Nucleus accumbens (tissue), 56 donors: ENCODE data around the gene CABLES1.
"Not testable (repeated sequence)": the region's sequence is repeated elsewhere in the genome, so short reads cannot be mapped to it uniquely, and the experiment has no call there.

Source experiments
- DNase-seq, 56 donors: peaks; one replicate each; lab custom pipeline; 2025; lab: John Stamatoyannopoulos, UW

CABLES1 gene

DNA sequence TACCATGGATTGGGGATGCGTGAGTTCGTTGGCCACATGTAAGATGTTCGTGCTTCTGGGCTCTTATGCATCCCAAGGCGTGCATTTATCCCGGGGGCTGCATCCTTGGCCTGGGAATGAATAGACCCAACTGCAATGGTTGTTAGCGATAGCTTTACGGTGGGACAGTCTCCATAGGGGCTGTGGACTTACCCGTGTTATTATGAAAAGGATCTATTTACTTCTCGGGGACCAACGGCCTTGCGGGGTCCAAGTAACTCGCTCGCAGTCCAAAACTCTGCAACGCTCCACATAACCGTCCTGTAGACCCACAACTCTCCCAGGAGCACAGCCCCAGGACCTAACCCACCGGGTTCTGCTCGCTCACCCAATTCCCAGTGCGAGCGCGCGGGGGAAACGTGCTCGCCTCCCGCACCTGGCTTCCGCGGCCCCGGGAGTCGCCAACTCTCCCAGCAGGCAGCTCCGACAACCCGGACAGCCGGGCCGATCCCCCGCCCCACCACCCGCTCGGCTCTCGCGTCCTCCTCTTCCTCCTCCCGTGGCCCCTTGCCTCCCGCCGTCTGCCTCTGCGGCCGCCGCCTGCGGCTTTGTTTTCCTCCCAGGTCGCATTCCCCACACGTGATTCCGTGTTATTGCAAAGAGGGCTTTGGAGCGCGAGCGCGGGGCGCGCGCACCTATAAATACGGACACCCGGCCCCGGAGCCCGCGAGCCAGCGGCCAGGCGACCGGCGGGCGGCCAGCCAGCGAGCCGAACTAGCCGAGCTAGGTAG, at the start of gene CABLES1:
TSS of gene CABLES1 (plus strand) at position 706 of the 770 bp plus-strand sequence. CDS start 278 bp downstream, outside the sequence.
- peak in 54 of 56 donors; percentile 5 to 81 (median 49) for DNase-seq

DNA sequence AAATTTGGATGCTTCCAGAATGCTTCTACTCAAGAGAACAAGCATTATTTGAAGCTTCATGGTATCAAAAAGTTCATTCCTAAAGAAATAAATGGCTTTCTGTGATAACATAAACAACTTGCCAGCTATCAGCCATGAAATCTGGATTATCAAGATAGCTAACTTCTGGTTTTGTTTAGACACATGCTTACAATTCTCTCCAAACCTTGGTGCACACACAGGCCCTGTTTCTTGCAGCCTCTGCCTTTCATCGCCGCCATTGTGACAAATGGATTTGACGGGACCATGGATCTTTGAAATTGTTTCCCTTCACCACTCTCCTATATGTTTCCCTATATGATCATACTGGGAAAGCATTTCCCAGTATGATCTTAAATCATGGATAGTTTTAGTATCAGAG, 47.9 kb upstream of the CABLES1 start:
- DNase-seq, result no peak

DNA sequence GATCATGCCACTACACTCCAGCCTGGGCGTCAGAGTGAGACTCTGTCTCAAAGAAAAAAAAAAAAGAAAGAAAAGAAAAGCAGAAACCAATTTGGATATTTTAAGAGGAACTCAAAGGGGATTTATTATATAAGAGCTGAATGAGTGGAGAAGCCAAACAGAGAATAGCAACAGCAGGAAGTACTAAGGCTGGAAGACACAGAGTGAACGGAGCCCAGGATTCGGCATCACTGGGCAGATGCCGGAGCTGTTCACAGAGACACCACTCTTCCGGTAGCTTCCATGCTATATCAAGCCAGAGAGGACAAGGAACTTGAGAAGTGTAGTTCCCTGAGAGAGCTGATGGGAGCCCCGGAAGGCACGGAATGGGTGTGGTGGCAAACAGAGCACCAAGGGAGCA, 47.0 kb upstream of the CABLES1 start:
- no peak for DNase-seq

- DNase-seq, result not testable (repeated sequence)
These were observed 44.0 kb upstream of the CABLES1 start for GRCh38 chr18:23091017-23091993.

- no peak for DNase-seq
These were observed 43.2 kb upstream of the CABLES1 start for GRCh38 chr18:23092121-23092520.

- DNase-seq, result not testable (repeated sequence)
These were observed 42.2 kb upstream of the CABLES1 start for GRCh38 chr18:23093130-23093529.

DNA sequence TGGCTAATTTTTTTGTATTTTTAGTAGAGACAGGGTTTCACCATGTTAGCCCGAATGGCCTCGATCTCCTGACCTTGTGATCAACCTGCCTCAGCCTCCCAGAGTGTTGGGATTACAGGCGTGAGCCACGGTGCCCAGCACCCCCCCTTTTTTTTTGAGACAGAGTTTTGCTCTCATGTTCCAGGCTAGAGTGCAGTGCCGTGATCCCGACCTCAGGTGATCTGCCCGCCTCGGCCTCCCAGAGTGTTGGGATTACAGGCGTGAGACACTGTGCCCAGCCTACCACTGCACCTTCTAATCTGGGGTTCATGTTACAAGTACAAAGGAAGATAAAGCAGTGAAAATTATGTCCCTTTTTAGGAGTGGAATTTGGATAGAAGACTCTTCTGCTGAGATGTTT, 41.5 kb upstream of the CABLES1 start:
- DNase-seq, result no peak

DNA sequence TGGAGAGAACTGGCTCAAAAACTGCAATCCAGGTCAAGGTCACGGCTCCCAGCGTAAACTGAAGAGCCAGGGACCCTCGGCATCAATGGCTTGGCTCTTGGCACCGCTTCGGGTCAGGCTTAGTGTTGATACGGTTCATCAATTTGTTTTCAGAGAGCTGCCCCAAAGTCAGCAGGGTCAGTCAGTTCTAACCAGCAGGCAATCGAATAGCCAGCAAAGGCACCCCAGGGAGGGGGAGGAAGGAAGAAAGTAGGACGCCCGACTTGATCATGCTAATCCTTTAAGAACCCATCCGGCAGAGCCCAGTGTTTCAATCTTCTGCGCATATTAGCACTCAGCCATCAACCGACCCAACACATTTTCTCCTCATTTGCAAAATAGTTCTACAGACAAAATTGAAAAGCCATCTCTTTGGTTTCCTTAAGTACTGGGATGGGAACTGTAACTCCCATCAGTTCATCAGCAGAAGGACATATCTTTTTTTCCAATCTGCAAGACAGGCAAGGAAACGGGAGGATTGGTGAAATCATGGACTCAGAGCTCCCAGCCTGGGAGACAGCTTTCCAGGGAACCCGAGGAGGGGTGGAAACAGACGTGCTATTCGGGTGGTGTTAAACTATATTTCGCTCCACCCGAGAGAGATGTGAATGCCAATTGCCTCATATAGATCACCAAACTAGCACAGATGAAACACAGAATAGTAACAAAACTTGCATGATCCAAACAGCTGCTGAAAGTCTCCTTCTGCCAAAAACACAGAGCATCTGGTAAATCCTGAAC, 40.7 kb upstream of the CABLES1 start:
- DNase-seq, result no peak

- no peak for DNase-seq
These were observed 39.8 kb upstream of the CABLES1 start for GRCh38 chr18:23095463-23095862.

- DNase-seq, result not testable (repeated sequence)
These were observed 38.3 kb upstream of the CABLES1 start for GRCh38 chr18:23097016-23097415.

DNA sequence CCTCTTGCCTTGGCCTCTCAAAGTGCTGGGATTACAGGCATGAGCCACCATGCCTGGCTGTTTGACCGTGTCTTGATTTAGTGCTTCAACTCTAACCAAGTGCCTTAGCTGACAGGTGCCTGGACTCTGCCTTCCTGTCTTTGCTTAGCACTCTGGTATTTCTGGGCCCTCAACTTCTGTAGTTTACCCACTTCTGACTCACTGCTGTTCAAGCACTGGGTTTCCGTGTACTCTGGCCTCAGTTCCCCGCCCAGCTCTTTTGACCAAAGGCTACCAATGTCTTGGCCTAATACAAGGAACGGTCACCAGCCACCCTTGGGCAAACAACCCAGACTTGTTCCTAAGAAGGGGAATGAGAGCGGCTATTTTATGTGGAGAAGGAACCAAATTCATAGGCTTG, 35.7 kb upstream of the CABLES1 start:
- no peak for DNase-seq

GRCh38 chr18:23101861-23102432, 33.3 kb upstream of the CABLES1 start:
- no peak for DNase-seq

DNA sequence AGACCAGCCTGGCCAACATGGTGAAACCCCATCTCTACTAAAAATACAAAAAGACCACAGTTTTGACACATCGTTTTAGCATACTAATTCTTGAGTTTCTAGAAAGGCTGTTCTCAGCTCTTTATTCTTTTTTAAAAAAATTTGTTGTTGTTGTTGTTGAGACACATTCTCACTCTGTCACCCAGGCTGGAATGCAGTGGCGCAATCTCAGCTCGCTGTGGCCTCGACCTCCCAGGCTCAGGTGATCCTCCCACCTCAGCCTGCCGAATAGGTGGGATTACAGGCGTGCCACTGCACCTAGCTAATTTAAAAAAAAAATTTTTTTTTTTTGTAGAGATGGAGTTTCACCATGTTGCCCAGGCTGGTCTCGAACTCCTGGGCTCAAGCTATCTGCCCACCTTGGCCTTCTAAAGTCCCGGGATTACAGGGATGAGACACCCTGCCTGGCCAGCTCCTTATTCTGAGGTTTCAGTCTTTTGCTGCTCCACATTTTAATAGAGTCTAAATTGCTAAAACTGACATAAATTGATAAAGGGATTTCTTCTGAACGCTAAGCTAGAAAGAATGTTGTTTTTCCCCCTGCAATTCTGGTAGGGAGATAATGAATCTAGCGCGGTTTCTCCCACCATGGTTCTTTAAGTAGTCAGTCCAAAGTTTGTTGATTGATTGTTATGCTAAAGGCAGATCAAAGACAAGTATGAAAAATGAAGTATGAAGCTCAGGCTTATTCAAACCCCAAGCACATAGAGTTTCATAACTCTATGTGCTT, 32.6 kb upstream of the CABLES1 start:
- no peak for DNase-seq

DNA sequence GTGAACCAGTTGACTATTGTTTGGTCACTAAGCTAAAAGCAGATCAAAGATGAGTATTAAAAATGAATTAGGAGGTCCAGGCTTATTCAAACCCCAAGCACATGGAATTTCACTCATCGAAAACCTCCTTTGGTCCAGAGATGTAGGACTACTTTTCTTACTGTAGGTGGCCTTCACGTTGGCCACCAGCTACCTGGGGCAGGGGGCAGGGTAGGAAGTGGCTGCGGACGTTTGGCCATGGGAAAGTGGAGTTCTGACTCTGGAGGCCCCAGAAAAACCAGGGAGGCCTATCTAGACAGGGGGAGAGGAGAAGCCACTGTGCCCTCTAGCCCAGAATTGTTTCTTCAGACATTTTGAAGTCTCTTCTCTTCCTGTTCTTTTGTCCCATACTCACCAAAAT, 31.8 kb upstream of the CABLES1 start:
- no peak for DNase-seq

DNA sequence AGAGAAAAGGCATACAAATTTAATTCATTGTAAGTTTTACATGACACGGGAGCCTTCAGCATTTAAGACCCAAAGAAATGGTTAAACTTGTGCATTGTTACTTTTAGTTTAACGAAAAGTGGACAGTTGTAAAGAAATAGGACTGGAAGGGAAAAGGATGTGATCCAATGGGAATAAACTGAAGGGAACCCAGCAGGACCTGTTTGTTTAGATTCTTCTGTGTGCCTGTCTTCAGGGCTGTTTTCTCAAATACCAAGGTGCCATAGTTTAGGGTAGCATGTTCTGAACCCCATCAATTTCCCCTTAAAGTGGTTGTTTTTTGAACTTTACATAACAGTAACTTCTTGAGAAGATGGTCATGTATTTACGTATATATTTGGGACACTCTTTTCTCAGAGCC, 30.3 kb upstream of the CABLES1 start:
- no peak for DNase-seq

DNA sequence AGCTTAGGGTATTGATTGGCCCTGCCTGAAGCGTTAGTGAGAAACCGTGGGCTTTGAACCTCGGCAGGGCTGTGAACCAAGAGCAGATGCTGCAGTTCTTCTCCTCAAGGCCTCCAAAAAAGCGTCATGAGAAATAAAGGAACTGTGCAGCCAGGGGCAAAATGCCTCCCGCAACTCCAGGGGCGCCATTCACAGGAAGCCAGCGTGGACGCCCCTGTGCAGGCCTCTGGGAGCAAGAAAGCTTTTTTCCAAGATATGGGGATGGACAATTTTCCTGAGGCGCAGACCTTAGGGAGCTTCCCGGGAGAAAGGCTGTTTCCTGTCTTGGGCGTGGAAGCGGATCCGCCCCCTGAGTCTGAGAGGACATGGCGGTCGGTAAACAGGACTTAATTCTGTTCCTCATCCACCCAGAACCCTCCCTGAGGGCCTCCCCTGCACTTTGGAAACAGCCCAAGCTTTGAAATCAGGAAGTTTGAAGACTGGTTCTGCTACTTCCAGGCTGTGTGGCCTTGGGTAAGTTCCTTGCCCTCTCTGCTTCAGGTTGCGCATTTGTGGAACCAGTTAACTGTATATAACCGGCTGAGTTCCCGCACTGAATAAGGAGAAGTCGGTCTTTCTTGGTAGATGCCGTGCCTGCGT, 29.6 kb upstream of the CABLES1 start:
- no peak for DNase-seq

DNA sequence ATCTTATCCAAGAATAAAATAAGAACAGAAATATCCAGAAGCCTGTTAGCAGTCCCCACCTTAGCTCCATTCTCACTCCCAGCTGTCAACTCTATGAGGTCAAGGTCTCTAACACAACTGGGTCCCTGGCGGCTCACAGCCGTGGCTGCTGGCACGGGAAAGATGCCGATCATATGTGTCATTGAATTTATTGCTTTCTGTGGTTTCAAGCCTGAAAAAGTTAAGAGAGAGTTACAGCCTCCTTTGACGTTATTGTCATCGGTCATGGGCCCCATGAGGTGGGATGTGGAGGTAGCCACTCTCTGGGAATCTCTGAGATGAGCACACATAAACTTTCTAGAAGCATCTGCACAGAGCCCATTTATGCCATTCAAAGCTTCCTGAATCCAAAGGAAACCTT, 28.7 kb upstream of the CABLES1 start:
- DNase-seq, result no peak

- DNase-seq, result no peak
These were observed 27.6 kb upstream of the CABLES1 start for GRCh38 chr18:23107718-23108117.

- DNase-seq, result no peak
These were observed 26.8 kb upstream of the CABLES1 start for GRCh38 chr18:23108496-23108895.
